Upper lobe of right lung (tissue), 1 donor: ENCODE data around the gene HDAC10. TPM values are rescaled to one million over a fixed set of nuclear protein-coding genes. Genes with fewer than 3 reads are reported as not detected.

Experiments
- ATAC-seq: fragments of 200-7000 bp; cut with Tn5 transposase; one replicate; pipeline ENCODE4 v1.9.1; 2020; ENCODE audit warnings: mild to moderate bottlenecking, moderate library complexity
- DNase-seq: peaks from one replicate; pipeline ENCODE4 v3.0.0-alpha.2; 2020
- H3K27ac ChIP-seq: fragments of 200-600 bp; one replicate; pipeline ENCODE4 v1.8.0; 2022
- H3K27me3 ChIP-seq: fragments of 200-600 bp; one replicate; pipeline ENCODE4 v1.8.0; 2022; ENCODE audit warnings: mild to moderate bottlenecking
- H3K36me3 ChIP-seq: fragments of 200-600 bp; one replicate; pipeline ENCODE4 v1.8.0; 2022
- H3K4me1 ChIP-seq: fragments of 200-600 bp; one replicate; pipeline ENCODE4 v1.8.0; 2022
- H3K4me3 ChIP-seq: fragments of 200-600 bp; one replicate; pipeline ENCODE4 v1.8.0; 2022; ENCODE audit warnings: mild to moderate bottlenecking
- H3K9me3 ChIP-seq: fragments of 200-600 bp; one replicate; pipeline ENCODE4 v1.8.0; 2022
- intact Hi-C: fragments of 100-400 bp; cut with DNase I; formaldehyde crosslinking; loops from one replicate; pipeline ENCODE4 v1.11.0; 2022
- total RNA-seq: library from RNA; stranded (reverse); fragmentation: NEBNext Ultra II Directional; extraction: Animal tissue kit (Norgen Biotek cat#: 25700); gene quantifications from one replicate; pipeline ENCODE4 v1.2.1, GENCODE V29; 2021
- TF ChIP-seq, protein P1 (sequence below): fragments of 200-600 bp; IDR thresholded peaks from one replicate; pipeline ENCODE4 v1.8.0; 2022; ENCODE audit warnings: antibody characterized with exemption
- donor health status: DM: no; HTN: yes; CAD: no; lungs with severe emphysema.

The HDAC10 gene
- total RNA-seq, 1 donor from 2014 or later: 48.9 TPM

DNA sequence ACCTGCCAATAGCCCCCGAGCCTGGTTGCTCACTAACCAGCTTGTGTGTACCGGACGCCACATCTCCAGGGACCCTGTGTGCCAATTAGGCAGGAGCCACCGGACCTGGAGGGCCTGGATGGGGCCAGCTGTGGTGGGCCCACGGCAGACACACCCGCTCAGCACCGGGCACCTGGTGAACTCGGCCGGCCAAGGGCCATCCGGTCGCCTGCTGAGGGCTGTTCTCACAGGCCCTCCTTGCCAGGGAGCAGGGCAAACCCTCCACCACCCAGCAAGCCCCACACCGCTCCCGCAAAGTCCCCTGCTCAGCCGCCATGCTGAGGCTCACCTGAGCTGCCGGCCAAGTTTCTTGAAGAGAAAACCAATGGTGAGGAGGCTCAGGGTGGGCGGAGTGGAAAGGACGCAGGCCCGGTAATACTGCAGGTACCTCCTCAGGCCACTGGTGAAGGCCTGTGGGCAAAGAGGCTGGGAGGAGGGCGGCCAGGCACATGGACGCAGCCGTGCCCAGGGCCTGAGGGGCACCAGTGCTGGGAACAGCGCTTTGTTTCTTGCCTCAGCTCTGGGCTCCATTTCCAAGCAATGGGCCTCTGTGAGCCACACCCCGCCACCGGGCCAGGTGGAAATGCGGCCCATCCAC, 23.4 kb downstream of the HDAC10 start:
- Histone ChIP-seq H3K9me3 (no peaks in the 10 kb centered on the region), H3K4me3 (no peak overlapping the region), H3K36me3 (peaks cover 63% of the 10 kb centered on the region), H3K27ac (no peak overlapping the region), H3K4me1 (no peaks in the 10 kb centered on the region), H3K27me3 (no peaks in the 10 kb centered on the region)
- TF ChIP-seq, protein P1, sequence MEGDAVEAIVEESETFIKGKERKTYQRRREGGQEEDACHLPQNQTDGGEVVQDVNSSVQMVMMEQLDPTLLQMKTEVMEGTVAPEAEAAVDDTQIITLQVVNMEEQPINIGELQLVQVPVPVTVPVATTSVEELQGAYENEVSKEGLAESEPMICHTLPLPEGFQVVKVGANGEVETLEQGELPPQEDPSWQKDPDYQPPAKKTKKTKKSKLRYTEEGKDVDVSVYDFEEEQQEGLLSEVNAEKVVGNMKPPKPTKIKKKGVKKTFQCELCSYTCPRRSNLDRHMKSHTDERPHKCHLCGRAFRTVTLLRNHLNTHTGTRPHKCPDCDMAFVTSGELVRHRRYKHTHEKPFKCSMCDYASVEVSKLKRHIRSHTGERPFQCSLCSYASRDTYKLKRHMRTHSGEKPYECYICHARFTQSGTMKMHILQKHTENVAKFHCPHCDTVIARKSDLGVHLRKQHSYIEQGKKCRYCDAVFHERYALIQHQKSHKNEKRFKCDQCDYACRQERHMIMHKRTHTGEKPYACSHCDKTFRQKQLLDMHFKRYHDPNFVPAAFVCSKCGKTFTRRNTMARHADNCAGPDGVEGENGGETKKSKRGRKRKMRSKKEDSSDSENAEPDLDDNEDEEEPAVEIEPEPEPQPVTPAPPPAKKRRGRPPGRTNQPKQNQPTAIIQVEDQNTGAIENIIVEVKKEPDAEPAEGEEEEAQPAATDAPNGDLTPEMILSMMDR: no peak
- ATAC-seq: no peak
- intact Hi-C loops: no loop called here
- DNase-seq: no peak

DNA sequence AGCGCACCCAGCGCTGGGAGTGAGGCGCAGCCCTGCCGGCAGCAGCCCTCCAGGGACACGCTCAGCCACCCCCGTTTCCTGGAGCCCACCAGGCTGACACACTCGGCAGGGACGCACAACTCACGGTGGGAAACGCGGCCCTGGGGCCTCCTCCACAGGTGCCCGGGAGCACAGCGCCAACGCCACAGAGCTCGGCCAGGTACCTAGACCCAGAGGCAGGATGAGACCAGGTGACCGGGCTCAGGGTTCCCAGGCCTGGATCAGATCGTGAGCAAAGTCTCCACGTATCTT, 24.2 kb downstream of the HDAC10 start:
- ATAC-seq (no peak), DNase-seq (no peak)
- H3K27me3 ChIP-seq: no peaks in the 10 kb centered on the region
- intact Hi-C loops: no loop called here
- H3K4me1 ChIP-seq: no peaks in the 10 kb centered on the region
- TF ChIP-seq, protein P1: no peak
- no peaks in the 10 kb centered on the region for H3K9me3 ChIP-seq
- no peak overlapping the region for H3K27ac ChIP-seq
- no peak overlapping the region for H3K4me3 ChIP-seq
- peaks cover 64% of the 10 kb centered on the region for H3K36me3 ChIP-seq

DNA sequence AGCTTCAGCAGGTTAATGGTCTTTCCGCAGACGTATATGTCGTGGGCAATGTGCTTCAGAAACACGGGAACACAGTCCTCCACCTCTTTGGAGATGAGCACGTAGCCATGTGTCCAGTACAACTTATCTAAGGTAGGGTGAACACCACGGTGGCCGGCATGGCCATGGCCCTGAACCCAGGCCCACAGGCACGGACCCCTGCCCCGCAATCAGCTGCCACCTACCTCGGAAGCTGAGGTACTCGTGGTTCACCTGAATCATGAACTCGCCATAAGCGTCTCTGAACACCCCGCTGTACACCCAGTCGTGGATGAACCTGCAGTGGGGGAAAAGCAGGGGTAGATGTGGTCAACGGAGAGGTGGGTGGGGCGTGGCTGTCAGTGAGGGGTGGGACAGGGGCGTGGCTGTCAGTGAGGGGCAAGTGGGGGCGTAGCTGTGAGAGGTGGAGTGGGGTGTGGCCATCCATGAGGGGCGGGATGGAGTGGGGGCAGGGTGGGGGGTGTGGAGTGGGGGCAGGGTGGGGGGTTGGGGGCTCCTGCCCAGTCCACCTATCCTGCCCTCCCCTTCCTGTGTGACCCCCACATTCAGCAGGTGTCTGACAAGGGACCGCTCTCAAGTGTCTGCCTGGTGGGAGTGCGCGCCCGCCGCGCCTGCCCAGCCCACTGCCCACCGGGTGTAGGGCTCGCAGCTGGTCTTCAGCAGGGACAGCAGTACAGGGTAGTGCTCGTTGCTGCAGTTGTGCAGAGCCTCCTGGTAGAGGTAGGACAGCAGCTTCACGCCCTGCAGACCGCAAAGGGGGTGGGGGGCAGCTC, 24.8 kb downstream of the HDAC10 start:
- ATAC-seq (no peak), DNase-seq (no peak)
- H3K4me3 ChIP-seq: no peak overlapping the region
- H3K27me3 ChIP-seq: no peaks in the 10 kb centered on the region
- TF ChIP-seq, protein P1: no peak
- H3K36me3 ChIP-seq: peaks cover 69% of the 10 kb centered on the region
- H3K9me3 ChIP-seq: no peaks in the 10 kb centered on the region
- H3K27ac ChIP-seq: no peak overlapping the region
- intact Hi-C loops: no loop called here
- H3K4me1 ChIP-seq: no peaks in the 10 kb centered on the region

DNA sequence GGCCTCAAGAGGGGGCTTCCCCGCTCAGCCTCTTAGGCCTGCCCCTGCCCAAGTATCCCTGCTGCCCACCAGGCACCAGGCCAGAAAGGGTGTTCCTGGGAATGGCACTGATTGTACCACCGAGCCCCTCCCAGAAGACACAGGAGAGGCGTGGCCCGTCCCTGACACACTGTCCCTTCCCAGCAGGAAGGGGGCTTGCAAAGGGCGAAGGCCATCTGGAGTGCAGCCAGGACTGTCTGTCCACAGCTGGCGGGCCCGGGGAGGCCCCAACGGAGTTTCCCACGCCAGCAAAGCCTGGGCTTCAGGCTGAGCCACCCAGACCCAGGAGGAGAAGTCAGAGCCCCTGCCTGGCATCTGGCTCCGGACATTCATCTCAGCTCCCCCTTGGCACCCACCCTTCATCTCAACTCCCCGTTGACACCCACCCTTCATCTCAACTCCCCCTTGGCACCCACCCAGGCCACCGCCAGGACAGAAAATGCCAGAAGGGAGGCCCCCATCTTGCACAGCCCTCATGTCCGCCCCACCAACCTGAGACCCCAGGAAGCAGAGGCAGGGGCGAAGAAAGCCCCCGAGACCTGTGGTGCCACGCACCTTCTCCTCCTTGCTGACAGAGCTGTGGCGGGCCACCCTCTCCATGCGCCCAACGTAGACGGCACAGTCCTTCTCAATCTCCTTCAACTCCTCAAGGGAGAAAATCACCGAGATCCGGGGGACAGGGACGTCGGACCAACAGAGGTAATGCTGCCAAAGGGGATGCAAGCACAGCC, 25.7 kb downstream of the HDAC10 start:
- DNase-seq: no peak
- H3K4me1 ChIP-seq: no peaks in the 10 kb centered on the region
- no peak overlapping the region for H3K4me3 ChIP-seq
- TF ChIP-seq, protein P1: no peak
- intact Hi-C loops: no loop called here
- no peak overlapping the region for H3K27ac ChIP-seq
- H3K9me3 ChIP-seq: no peaks in the 10 kb centered on the region
- no peak for ATAC-seq
- H3K27me3 ChIP-seq: no peaks in the 10 kb centered on the region
- peaks cover 75% of the 10 kb centered on the region for H3K36me3 ChIP-seq

DNA sequence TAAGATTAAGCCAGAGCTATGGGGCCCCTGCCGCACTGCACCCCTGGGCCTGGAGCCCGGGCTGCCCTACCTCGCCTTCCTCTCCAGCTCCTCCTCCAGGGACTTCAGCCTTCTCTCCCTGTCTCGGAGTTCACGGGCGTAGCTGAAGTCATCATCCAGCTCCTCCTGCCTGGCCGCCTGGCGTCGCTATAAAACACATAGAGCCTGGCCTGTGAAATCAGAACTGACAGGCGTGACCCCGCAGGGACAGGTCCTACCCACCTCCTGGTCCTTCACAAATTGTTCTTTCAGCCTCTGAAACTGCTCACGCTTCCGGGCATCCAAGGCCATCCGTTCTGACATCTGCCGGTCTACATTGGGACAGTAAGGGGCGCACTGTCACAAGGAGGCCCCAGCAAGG, 27.0 kb downstream of the HDAC10 start:
- TF ChIP-seq, protein P1: no peak
- intact Hi-C loops: no loop called here
- H3K4me1 ChIP-seq: no peaks in the 10 kb centered on the region
- DNase-seq: no peak
- no peak overlapping the region for H3K4me3 ChIP-seq
- peaks cover 67% of the 10 kb centered on the region for H3K36me3 ChIP-seq
- no peaks in the 10 kb centered on the region for H3K9me3 ChIP-seq
- ATAC-seq: no peak
- H3K27ac ChIP-seq: no peak overlapping the region
- H3K27me3 ChIP-seq: no peaks in the 10 kb centered on the region
